Prostate gland (tissue), 2 donors: ENCODE measurements around the gene GRM8. TPM values are rescaled to one million over a fixed set of nuclear protein-coding genes. Genes with fewer than 3 reads are reported as not detected.

ENCODE experiments used
- DNase-seq: peaks from one replicate; pipeline ENCODE4 v3.0.0-alpha.2; 2019; ENCODE audit warnings: low spot score
- H3K27ac ChIP-seq, 2 donors: fragments of 200-600 bp; sonication (generic); 2 replicates each; pipeline ENCODE4 v1.5.1; 2017 to 2019
- H3K27me3 ChIP-seq: fragments of 200-600 bp; sonication (generic); replicated peaks from 2 replicates; pipeline ENCODE4 v1.5.1; 2019; ENCODE audit not compliant: insufficient read depth
- H3K36me3 ChIP-seq, 2 donors: fragments of 200-600 bp; sonication (generic); 1 replicate in 1 of 2; 2 replicates in 1 of 2; pipeline versions ENCODE4 v1.5.1 to v1.8.1; 2017 to 2019
- H3K4me1 ChIP-seq: fragments of 200-600 bp; sonication (generic); replicated peaks from 2 replicates; pipeline ENCODE4 v1.5.1; 2019
- H3K4me3 ChIP-seq, 2 donors: fragments of 200-600 bp; sonication (generic); 2 replicates each; pipeline ENCODE4 v1.5.1; 2017 to 2019
- H3K9me3 ChIP-seq: fragments of 200-600 bp; sonication (generic); 2 replicates; pipeline ENCODE4 v1.5.1; 2017
- POLR2A ChIP-seq: fragments of 450-650 bp; IDR thresholded peaks from one replicate; pipeline ENCODE4 v1.6.1; 2016; ENCODE audit warnings: antibody characterized with exemption, mild to moderate bottlenecking
- POLR2AphosphoS5 ChIP-seq: sonication (generic); formaldehyde crosslinking; IDR thresholded peaks from one replicate; pipeline ENCODE4 v1.6.1; 2017; ENCODE audit warnings: antibody characterized with exemption
- WGBS: methylation state at CpG from one replicate; pipeline ENCODE4 v1.1.5; 2018; 5-methylcytosine and 5-hydroxymethylcytosine counted together
- intact Hi-C: fragments of 100-400 bp; cut with DNase I; formaldehyde crosslinking; loops from one replicate; pipeline ENCODE4 v1.14.2; 2022
- total RNA-seq, 2 donors: library from RNA; depleted of rRNA; stranded (reverse); fragments of >200 nt; gene quantifications; one replicate each; pipeline ENCODE4 v1.1.0, GENCODE V29; 2016
- TF ChIP-seq, protein P1 (sequence below), 4 experiments: fragments of 200-600 bp in 2 of 4; fragments of 450-650 bp in 2 of 4; sonication (generic) in 2 of 4; IDR thresholded peaks; 1 replicate in 3 of 4; 2 replicates in 1 of 4; pipeline ENCODE4 v1.5.1; 2016 to 2019; ENCODE audit warnings: antibody characterized with exemption in 4 of 4, mild to moderate bottlenecking in 2 of 4, moderate library complexity in 2 of 4

The GRM8 gene
- total RNA-seq, 2 donors from 2014 or later = 1.3 to 3.7 TPM

DNA sequence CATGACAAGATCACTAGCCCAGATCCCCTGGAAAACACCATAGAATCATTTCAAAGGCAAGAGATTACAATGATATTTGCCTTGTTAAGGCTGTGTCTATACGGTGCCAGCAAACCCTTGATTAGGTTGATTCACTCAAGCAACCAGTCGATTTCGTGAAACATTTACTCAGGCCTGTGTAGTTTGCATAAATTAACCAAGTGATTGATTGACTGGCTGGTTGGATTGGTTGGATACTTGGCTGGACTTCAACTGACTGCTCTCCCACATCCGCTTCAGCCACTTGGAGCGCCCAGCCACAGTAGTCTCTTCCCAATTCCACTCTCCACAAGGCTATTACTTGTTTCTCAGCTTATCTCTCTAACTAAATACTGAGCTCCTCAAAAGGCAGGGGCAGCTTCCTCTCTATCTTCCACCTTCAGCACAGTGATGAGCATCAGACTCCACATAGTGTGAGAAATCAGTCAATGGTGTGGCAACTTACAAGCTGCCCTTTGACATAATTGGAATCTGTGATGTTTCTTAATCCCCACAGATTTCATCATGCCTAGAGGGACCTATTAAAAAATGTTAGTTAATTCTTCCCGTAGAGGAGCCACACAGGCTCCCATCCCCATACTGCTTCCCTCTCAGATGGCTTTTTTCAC, 217.4 kb downstream of the GRM8 start:
- Histone ChIP-seq H3K4me3 (no peak overlapping the region), H3K27ac (no peak overlapping the region), H3K27me3 (no peaks in the 10 kb centered on the region), H3K4me1 (no peaks in the 10 kb centered on the region), H3K36me3 (no peaks in the 10 kb centered on the region), H3K9me3 (no peaks in the 10 kb centered on the region)
- intact Hi-C loops = no loop called here
- no peak for DNase-seq
- WGBS = 67% methylated on average over 6 of the region's 6 CpGs
- TF ChIP-seq POLR2A (no peak), POLR2AphosphoS5 (no peak)
- TF ChIP-seq, protein P1, sequence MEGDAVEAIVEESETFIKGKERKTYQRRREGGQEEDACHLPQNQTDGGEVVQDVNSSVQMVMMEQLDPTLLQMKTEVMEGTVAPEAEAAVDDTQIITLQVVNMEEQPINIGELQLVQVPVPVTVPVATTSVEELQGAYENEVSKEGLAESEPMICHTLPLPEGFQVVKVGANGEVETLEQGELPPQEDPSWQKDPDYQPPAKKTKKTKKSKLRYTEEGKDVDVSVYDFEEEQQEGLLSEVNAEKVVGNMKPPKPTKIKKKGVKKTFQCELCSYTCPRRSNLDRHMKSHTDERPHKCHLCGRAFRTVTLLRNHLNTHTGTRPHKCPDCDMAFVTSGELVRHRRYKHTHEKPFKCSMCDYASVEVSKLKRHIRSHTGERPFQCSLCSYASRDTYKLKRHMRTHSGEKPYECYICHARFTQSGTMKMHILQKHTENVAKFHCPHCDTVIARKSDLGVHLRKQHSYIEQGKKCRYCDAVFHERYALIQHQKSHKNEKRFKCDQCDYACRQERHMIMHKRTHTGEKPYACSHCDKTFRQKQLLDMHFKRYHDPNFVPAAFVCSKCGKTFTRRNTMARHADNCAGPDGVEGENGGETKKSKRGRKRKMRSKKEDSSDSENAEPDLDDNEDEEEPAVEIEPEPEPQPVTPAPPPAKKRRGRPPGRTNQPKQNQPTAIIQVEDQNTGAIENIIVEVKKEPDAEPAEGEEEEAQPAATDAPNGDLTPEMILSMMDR (IDR thresholded peaks at IDR 0.05) = no peak

DNA sequence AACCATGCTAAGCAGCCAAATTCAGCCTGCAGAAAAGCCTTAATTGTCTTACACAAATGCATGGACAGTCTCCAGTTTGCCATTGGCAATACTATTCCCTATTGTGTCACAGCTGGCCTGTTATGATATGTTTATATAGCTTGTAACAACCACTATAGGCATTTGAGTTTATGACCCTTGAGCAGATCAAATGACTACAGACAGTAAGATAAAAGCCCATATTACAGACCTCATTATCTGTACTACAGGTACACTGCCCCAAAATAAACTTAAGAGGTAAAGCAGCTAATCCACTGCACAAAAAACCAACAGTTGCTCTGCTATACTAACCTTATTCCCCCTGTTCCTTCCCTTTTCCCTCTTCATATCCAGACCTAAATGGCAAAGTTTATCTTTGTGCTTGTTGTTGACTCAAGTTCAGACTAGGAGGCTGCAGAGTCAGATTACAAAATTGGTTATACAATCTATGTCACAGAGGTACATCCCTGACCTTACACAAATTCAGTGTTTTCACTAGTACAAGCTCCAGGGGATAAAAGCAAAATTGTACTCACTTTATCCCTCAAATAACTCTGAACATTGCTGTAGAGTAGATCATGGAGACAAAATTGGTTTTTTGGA, 218.4 kb downstream of the GRM8 start:
- no peaks in the 10 kb centered on the region for H3K36me3 ChIP-seq
- no peaks in the 10 kb centered on the region for H3K4me1 ChIP-seq
- TF ChIP-seq POLR2AphosphoS5 (no peak), POLR2A (no peak)
- TF ChIP-seq, protein P1 (IDR thresholded peaks at IDR 0.05) = no peak
- H3K9me3 ChIP-seq = no peaks in the 10 kb centered on the region
- no peaks in the 10 kb centered on the region for H3K27me3 ChIP-seq
- intact Hi-C loops = no loop called here
- DNase-seq = no peak
- no peak overlapping the region for H3K4me3 ChIP-seq
- no peak overlapping the region for H3K27ac ChIP-seq

DNA sequence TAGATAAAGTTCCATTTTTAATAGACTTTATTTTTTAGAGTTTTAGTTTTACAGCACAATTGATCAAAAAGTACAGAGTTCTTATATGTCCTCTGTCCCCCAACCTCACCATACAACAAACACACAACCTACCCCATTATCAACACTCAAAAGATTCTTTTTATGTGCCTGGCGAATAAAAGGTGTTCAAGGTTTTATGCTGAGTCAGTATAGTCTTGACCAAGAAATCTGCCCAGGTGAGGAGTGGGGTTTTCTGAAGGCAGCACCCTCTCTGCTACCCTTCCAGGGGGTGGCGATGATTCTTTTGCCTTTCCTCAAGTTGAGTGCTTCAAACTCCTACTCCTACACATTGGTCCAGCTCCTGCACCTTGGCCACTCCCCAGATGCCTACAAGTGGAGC, 222.9 kb downstream of the GRM8 start:
- 90% methylated on average over 2 of the region's 2 CpGs for WGBS
- no peak for TF ChIP-seq POLR2AphosphoS5
- no peak for TF ChIP-seq POLR2A
- TF ChIP-seq, protein P1 (IDR thresholded peaks at IDR 0.05) = no peak

DNA sequence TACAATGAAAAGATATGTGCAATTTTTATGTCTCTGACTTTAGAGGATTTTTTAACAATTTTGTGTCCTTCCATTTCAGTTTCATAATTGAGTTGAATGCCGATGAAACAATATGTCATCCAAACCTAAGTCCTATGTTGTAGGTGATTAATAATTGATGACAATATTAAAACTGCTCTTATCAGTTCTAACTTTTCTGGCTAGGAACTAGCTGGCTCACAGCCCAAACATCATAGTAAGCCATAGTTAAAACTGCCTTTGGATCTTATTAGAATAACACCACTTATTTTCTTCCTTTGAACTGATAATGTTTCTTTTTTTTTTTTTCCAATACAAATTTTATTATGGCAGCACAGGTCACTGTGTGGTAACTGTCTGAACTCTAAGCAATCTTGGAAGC, 230.9 kb downstream of the GRM8 start:
- Histone ChIP-seq H3K4me3 (no peak overlapping the region), H3K27ac (no peak overlapping the region), H3K4me1 (no peaks in the 10 kb centered on the region), H3K27me3 (no peaks in the 10 kb centered on the region), H3K36me3 (no peaks in the 10 kb centered on the region), H3K9me3 (no peaks in the 10 kb centered on the region)
- TF ChIP-seq, protein P1 (IDR thresholded peaks at IDR 0.05) = no peak
- TF ChIP-seq POLR2AphosphoS5 (no peak), POLR2A (no peak)
- WGBS = 86% methylated on average over 1 of the region's 1 CpG
- intact Hi-C loops = no loop called here
- DNase-seq = no peak

More for the DNA sequence above, 222.9 kb downstream of the GRM8 start:
- H3K9me3 ChIP-seq = no peaks in the 10 kb centered on the region
- H3K4me3 ChIP-seq = no peak overlapping the region
- DNase-seq = no peak
- no peak overlapping the region for H3K27ac ChIP-seq
- H3K36me3 ChIP-seq = no peaks in the 10 kb centered on the region
- intact Hi-C loops = no loop called here
- H3K4me1 ChIP-seq = no peaks in the 10 kb centered on the region
- H3K27me3 ChIP-seq = no peaks in the 10 kb centered on the region
